Esophagus (tissue), 2 donors: ENCODE data around the gene HLA-E. TPM values are rescaled to one million over a fixed set of nuclear protein-coding genes. Genes with fewer than 3 reads are reported as not detected.
"Not testable (repeated sequence)": the region's sequence is repeated elsewhere in the genome, so short reads cannot be mapped to it uniquely, and the experiment has no call there.

Experiments used
- H3K27ac ChIP-seq, 2 donors: one replicate each; pipeline ENCODE4 v1.5.1; 2013; ENCODE audit warnings: low read depth in 2 of 2, mild to moderate bottlenecking in 2 of 2, inconsistent platforms in 1 of 2, low read length in 1 of 2, moderate library complexity in 1 of 2
- H3K27me3 ChIP-seq, 2 donors: one replicate each; pipeline ENCODE4 v1.6.1; 2013; ENCODE audit warnings: low read length in 2 of 2, control low read depth in 1 of 2, mild to moderate bottlenecking in 1 of 2; ENCODE audit not compliant: insufficient read depth in 2 of 2, control insufficient read depth in 1 of 2
- H3K36me3 ChIP-seq, 2 donors: one replicate each; pipeline ENCODE4 v1.6.1; 2013; ENCODE audit warnings: low read length in 1 of 2; ENCODE audit not compliant: control insufficient read depth in 2 of 2, insufficient read depth in 2 of 2
- H3K4me1 ChIP-seq, 2 donors: one replicate each; pipeline ENCODE4 v1.6.1; 2013; ENCODE audit warnings: low read length in 1 of 2; ENCODE audit not compliant: control insufficient read depth in 2 of 2, insufficient read depth in 2 of 2
- H3K4me3 ChIP-seq, 2 donors: one replicate each; pipeline ENCODE4 v1.5.1; 2013; ENCODE audit warnings: low read length in 2 of 2, mild to moderate bottlenecking in 2 of 2, low read depth in 1 of 2, moderate library complexity in 1 of 2
- H3K9me3 ChIP-seq, 2 donors: one replicate each; pipeline ENCODE4 v1.6.1; 2013; ENCODE audit warnings: mild to moderate bottlenecking in 2 of 2, low read depth in 1 of 2, low read length in 1 of 2, moderate library complexity in 1 of 2; ENCODE audit not compliant: control insufficient read depth in 2 of 2, insufficient read depth in 1 of 2
- WGBS, 2 donors: extraction: QIAGEN DNeasy Blood & Tissue Kit; methylation state at CpG; one replicate each; pipeline ENCODE4 v1.1.7; 2013; 5-methylcytosine and 5-hydroxymethylcytosine counted together
- polyA plus RNA-seq, 2 donors: library from polyadenylated mRNA; stranded (reverse); fragments of 200-250 nt; gene quantifications; one replicate each; pipeline ENCODE4 v1.2.3, GENCODE V29; 2013
- donor health status: healthy with polysubstance abuse.
- donor health status: Bipolar disorder and iron deficiency.

HLA-E gene
- polyA plus RNA-seq, 2 donors: 162 to 196 TPM

- WGBS, 2 donors: 43 to 48% methylated on average over 9 of the region's 9 CpGs
- H3K36me3 ChIP-seq, H3K9me3 ChIP-seq, H3K27me3 ChIP-seq, H3K4me3 ChIP-seq, H3K4me1 ChIP-seq: not testable (repeated sequence)
- peak overlapping the region; percentile 96 to 98 for H3K27ac ChIP-seq
Observed at GRCh38 chr6:30516754-30517076, 27.4 kb downstream of the HLA-E start.

GRCh38 chr6:30517767-30518504, 28.6 kb downstream of the HLA-E start:
- not testable (repeated sequence) for H3K4me1 ChIP-seq, H3K36me3 ChIP-seq, H3K27me3 ChIP-seq, H3K27ac ChIP-seq, H3K4me3 ChIP-seq, H3K9me3 ChIP-seq
- 89 to 95% methylated on average over 17 to 21 of the region's 21 CpGs for WGBS, 2 donors

DNA sequence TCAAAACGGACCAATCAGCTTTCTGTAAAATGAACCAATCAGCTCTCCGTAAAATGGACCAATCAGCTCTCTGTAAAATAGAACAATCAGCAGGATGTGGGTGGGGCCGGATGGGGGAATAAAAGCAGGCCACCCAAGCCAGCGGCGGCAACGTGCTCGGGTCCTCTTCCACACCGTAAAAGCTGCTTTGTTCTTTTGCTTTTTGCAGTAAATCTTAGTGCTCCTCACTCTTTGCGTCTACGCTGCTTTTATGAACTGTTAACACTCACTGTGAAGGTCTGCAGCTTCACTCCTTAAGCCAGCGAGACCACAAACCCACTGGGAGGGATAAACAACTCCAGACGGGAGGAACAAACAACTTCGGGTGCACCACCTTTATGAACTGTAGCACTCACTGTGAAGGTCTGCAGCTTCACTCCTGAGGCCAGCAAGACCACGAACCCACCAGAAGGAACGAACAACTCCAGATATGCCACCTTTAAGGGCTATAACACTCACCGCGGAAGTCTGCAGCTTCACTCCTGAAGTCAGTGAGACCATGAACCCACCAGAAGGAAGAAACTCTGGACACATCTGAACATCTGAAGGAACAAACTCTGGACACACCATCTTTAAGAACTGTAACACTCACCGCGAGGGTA, 29.3 kb downstream of the HLA-E start:
- peak overlapping the region in 1 of 2 donors; percentile 50 for H3K27ac ChIP-seq
- 79 to 85% methylated on average over 19 of the region's 19 CpGs for WGBS, 2 donors
- not testable (repeated sequence) for H3K4me1 ChIP-seq, H3K27me3 ChIP-seq, H3K36me3 ChIP-seq, H3K9me3 ChIP-seq, H3K4me3 ChIP-seq

DNA sequence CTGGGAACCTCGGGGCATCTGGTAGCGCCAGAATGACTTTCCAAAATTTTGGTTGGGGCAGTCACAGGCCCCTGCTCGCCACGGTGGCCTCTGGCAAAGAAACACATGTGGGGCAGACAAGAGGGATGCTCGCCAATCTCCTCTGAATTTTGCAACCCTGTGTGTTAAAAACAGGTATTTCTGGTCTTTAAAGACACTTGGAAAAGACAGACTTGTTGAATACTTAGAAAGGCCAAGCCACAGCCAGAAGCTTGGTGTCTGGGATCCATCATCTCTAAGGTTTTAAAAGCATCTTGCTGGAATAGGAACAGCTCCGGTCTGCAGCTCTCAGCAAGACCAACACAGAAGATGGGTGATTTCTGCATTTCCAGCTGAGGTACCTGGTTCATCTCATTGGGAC, 31.2 kb downstream of the HLA-E start:
- Histone ChIP-seq H3K27ac (peak overlapping the region; percentile 93), H3K9me3 (peaks cover 0 to 3% of the 10 kb centered on the region in 2 donors), H3K27me3 (no peaks in the 10 kb centered on the region), H3K4me1 (peaks cover 0 to 3% of the 10 kb centered on the region in 2 donors), H3K4me3 (no peak overlapping the region), H3K36me3 (no peaks in the 10 kb centered on the region)
- WGBS, 2 donors: 54 to 78% methylated on average over 6 of the region's 6 CpGs

DNA sequence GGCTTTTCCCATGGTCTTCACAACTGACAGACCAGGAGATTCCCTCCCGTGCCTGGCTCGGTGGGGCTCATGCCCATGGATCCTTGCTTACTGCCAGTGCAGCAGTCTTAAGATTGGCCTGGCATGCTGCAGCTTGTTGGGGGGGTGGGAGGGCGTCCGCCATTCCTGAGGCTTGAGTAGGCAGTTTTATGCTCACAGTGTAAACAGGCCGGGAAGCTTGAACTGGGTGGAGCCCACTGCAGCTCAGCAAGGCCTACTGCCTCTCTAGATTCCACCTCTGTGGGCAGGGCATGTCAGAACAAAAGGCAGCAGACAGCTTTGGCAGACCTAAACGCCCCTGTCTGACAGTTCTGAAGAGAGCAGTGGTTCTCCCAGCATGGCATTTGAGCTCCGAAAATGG, 31.8 kb downstream of the HLA-E start:
- H3K4me3 ChIP-seq, H3K27me3 ChIP-seq, H3K36me3 ChIP-seq, H3K9me3 ChIP-seq, H3K4me1 ChIP-seq: not testable (repeated sequence)
- WGBS, 2 donors: 47 to 69% methylated on average over 7 of the region's 7 CpGs
- H3K27ac ChIP-seq: peak overlapping the region; percentile 93

- not testable (repeated sequence) for H3K27ac ChIP-seq, H3K27me3 ChIP-seq, H3K36me3 ChIP-seq, H3K9me3 ChIP-seq, H3K4me3 ChIP-seq, H3K4me1 ChIP-seq
- 75 to 80% methylated on average over 5 of the region's 5 CpGs for WGBS, 2 donors
Observed at GRCh38 chr6:30521952-30522351, 32.6 kb downstream of the HLA-E start.

- not testable (repeated sequence) for H3K36me3 ChIP-seq, H3K4me3 ChIP-seq, H3K4me1 ChIP-seq, H3K27ac ChIP-seq, H3K27me3 ChIP-seq, H3K9me3 ChIP-seq
- 96 to 98% methylated on average over 3 of the region's 3 CpGs for WGBS, 2 donors
Observed at GRCh38 chr6:30526444-30526843, 37.1 kb downstream of the HLA-E start.

DNA sequence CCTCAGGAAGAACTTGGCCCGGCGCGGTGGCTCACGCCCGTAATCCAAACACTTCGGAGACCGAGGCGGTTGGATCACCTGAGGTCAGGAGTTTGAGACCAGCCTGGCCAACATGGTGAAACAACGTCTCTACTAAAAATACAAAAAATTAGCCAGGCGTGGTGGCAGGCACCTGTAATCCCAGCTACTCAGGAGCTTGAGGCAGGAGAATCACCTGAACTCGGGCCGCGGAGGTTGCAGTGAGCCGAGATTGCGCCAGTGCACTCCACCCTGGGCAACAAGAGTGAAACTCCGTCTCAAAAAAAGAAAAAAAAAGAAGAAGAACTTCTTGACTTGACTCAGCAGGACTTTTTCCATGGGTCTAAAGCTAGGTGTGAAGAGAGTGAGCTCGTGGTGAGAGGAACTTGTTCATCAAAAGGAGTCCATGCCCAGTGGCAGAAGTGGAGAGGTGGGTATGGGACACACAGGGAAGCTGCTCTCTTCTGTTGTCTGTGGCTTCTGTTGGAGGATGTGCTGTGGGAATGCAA, 40.1 kb downstream of the HLA-E start:
- 87 to 90% methylated on average over 17 of the region's 17 CpGs for WGBS, 2 donors
- peak overlapping the region in 1 of 2 donors; percentile 3 for H3K27ac ChIP-seq
- not testable (repeated sequence) for H3K4me1 ChIP-seq, H3K27me3 ChIP-seq, H3K9me3 ChIP-seq, H3K36me3 ChIP-seq, H3K4me3 ChIP-seq

- H3K4me1 ChIP-seq: no peaks in the 10 kb centered on the region
- H3K4me3 ChIP-seq: no peak overlapping the region
- H3K36me3 ChIP-seq: no peaks in the 10 kb centered on the region
- 54 to 66% methylated on average over 2 of the region's 2 CpGs for WGBS, 2 donors
- no peak overlapping the region for H3K27ac ChIP-seq
- no peaks in the 10 kb centered on the region for H3K27me3 ChIP-seq
- no peaks in the 10 kb centered on the region for H3K9me3 ChIP-seq
Observed at GRCh38 chr6:30530014-30530413, 40.7 kb downstream of the HLA-E start.
